Measurements from ENCODE around the gene LHX2. TPM values are rescaled to one million over a fixed set of nuclear protein-coding genes. Genes with fewer than 3 reads are reported as not detected.
A peak's percentile ranks its signal among the peaks of the same experiment; 100 is the strongest.

Gene LHX2
- total and polyA plus RNA-seq, 2 of the 13 experiments (the other 11 are each of a cell fraction or from before 2014, with no cell fraction given): not detected

DNA sequence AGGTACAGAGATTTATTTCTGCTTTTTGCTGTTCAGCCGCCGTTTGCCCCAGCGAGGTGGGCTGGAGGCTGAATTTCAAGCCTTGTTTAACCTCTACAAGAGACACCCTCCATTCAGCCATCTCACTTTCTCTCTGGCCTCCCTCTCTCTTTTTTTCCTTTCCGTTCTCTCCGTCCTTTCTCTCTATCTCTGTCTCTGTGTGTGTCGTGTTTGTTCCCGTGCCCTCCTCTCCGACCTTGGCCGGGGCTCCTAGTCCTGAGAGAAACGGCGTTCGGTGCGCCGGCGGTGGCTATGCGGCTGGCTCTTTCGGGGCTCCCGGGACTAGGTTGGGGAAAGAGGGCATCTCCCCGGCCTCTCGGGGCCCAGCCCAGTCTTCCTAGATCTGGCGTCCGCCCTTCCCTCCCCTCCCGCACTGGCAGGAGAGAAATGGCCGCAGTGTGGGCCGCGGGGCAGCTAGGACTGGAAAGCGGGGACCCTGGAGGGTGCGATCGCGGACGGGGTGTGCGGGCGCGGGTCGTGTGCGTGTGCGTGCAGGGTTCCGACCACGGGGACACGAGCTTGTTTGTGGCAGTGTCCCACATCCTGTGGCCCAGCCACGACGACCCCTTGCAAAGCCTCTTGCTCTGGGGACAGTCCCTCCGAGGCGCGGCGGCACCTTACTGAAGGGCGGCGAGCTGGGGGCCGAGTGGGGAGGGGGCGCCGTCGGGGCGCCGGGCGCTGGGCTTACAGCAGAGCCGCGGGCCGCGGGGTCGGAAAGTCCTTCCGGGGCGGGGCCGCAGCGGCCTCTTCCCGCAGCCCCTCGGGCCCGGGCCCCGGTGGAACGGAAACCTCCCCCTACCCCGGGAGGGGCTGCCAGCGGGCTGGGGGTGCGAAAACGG lies 5.7 kb downstream of the LHX2 start (continued):
- TF ChIP-seq, protein P1, sequence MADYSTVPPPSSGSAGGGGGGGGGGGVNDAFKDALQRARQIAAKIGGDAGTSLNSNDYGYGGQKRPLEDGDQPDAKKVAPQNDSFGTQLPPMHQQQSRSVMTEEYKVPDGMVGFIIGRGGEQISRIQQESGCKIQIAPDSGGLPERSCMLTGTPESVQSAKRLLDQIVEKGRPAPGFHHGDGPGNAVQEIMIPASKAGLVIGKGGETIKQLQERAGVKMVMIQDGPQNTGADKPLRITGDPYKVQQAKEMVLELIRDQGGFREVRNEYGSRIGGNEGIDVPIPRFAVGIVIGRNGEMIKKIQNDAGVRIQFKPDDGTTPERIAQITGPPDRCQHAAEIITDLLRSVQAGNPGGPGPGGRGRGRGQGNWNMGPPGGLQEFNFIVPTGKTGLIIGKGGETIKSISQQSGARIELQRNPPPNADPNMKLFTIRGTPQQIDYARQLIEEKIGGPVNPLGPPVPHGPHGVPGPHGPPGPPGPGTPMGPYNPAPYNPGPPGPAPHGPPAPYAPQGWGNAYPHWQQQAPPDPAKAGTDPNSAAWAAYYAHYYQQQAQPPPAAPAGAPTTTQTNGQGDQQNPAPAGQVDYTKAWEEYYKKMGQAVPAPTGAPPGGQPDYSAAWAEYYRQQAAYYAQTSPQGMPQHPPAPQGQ (CRISPR knock-in tag; IDR thresholded peaks at IDR 0.05; ENCODE audit: borderline replicate concordance): no peak
- TF ChIP-seq HNRNPL (IDR thresholded peaks at IDR 0.05; ENCODE audit: low read depth, low read length) (no peak), FOXA1 (IDR thresholded peaks at IDR 0.05) (no peak), FOXA1 (CRISPR knock-in tag; IDR thresholded peaks at IDR 0.05) (no peak), MED1 (CRISPR knock-in tag; IDR thresholded peaks at IDR 0.05) (no peak), ZNF253 (CRISPR knock-in tag; IDR thresholded peaks at IDR 0.05; ENCODE audit: borderline replicate concordance) (no peak), GABPB1 (CRISPR knock-in tag; IDR thresholded peaks at IDR 0.05) (peak; percentile 65; the same call in 1 of the 2 replicates), ZNF777 (CRISPR knock-in tag; IDR thresholded peaks at IDR 0.05) (peak; percentile 92), SMAD3 (CRISPR knock-in tag; IDR thresholded peaks at IDR 0.05) (no peak)
- TF ChIP-seq, protein P2, sequence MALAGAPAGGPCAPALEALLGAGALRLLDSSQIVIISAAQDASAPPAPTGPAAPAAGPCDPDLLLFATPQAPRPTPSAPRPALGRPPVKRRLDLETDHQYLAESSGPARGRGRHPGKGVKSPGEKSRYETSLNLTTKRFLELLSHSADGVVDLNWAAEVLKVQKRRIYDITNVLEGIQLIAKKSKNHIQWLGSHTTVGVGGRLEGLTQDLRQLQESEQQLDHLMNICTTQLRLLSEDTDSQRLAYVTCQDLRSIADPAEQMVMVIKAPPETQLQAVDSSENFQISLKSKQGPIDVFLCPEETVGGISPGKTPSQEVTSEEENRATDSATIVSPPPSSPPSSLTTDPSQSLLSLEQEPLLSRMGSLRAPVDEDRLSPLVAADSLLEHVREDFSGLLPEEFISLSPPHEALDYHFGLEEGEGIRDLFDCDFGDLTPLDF (CRISPR knock-in tag; IDR thresholded peaks at IDR 0.05): no peak
- TF ChIP-seq, protein P3, sequence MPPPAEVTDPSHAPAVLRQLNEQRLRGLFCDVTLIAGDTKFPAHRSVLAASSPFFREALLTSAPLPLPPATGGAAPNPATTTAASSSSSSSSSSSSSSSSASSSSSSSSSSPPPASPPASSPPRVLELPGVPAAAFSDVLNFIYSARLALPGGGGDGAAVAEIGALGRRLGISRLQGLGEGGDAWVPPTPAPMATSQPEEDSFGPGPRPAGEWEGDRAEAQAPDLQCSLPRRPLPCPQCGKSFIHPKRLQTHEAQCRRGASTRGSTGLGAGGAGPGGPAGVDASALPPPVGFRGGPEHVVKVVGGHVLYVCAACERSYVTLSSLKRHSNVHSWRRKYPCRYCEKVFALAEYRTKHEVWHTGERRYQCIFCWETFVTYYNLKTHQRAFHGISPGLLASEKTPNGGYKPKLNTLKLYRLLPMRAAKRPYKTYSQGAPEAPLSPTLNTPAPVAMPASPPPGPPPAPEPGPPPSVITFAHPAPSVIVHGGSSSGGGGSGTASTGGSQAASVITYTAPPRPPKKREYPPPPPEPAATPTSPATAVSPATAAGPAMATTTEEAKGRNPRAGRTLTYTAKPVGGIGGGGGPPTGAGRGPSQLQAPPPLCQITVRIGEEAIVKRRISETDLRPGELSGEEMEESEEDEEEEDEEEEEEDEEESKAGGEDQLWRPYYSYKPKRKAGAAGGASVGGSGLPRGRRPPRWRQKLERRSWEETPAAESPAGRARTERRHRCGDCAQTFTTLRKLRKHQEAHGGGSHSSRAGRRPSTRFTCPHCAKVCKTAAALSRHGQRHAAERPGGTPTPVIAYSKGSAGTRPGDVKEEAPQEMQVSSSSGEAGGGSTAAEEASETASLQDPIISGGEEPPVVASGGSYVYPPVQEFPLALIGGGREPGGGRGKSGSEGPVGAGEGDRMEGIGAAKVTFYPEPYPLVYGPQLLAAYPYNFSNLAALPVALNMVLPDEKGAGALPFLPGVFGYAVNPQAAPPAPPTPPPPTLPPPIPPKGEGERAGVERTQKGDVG (CRISPR knock-in tag; IDR thresholded peaks at IDR 0.05; ENCODE audit: borderline replicate concordance): no peak
- TF ChIP-seq, protein P4, sequence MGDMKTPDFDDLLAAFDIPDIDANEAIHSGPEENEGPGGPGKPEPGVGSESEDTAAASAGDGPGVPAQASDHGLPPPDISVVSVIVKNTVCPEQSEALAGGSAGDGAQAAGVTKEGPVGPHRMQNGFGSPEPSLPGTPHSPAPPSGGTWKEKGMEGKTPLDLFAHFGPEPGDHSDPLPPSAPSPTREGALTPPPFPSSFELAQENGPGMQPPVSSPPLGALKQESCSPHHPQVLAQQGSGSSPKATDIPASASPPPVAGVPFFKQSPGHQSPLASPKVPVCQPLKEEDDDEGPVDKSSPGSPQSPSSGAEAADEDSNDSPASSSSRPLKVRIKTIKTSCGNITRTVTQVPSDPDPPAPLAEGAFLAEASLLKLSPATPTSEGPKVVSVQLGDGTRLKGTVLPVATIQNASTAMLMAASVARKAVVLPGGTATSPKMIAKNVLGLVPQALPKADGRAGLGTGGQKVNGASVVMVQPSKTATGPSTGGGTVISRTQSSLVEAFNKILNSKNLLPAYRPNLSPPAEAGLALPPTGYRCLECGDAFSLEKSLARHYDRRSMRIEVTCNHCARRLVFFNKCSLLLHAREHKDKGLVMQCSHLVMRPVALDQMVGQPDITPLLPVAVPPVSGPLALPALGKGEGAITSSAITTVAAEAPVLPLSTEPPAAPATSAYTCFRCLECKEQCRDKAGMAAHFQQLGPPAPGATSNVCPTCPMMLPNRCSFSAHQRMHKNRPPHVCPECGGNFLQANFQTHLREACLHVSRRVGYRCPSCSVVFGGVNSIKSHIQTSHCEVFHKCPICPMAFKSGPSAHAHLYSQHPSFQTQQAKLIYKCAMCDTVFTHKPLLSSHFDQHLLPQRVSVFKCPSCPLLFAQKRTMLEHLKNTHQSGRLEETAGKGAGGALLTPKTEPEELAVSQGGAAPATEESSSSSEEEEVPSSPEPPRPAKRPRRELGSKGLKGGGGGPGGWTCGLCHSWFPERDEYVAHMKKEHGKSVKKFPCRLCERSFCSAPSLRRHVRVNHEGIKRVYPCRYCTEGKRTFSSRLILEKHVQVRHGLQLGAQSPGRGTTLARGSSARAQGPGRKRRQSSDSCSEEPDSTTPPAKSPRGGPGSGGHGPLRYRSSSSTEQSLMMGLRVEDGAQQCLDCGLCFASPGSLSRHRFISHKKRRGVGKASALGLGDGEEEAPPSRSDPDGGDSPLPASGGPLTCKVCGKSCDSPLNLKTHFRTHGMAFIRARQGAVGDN (CRISPR knock-in tag; IDR thresholded peaks at IDR 0.05): peak; percentile 25; the same call in 1 of the 2 replicates

Data from HepG2 (cell line).